Panc1 (cell line): Measurements from ENCODE around the gene NDUFS6. TPM values are rescaled to one million over a fixed set of nuclear protein-coding genes. Genes with fewer than 3 reads are reported as not detected.

Experiments used
- ATAC-seq: fragments of 200-7000 bp; cut with Tn5 transposase; 2 replicates; pipeline ENCODE4 v1.9.1; 2020; ENCODE audit warnings: mild to moderate bottlenecking, moderate library complexity
- BruUV-seq: library from RNA; stranded (reverse); fragments of 400-500 nt; replicated peaks from 2 replicates; lab custom pipeline; 2021; lab: Mats Ljungman, UMichigan
- CTCF ChIA-PET: fragments of 300-600 bp; sonication (Branson Sonifier 250); formaldehyde crosslinking; loops from one replicate; lab custom pipeline; 2022; ENCODE audit warnings: antibody characterized with exemption; lab: Charles Lee
- POLR2A ChIA-PET: fragments of 300-600 bp; sonication (Branson Sonifier 250); formaldehyde crosslinking; loops from one replicate; lab custom pipeline; 2022; ENCODE audit warnings: antibody characterized with exemption; lab: Charles Lee
- DNase-seq: peaks from one replicate; pipeline ENCODE4 v3.0.0-alpha.2; 2010; ENCODE audit warnings: low read depth, low spot score
- H3K27ac ChIP-seq: 2 replicates; pipeline ENCODE4 v1.5.1; 2011; ENCODE audit warnings: mild to moderate bottlenecking, low read length, inconsistent platforms
- H3K27me3 ChIP-seq: fragments of 200-500 bp; sonication (Bioruptor generic); 2 replicates; pipeline ENCODE4 v1.6.0; 2014; ENCODE audit warnings: low read length, inconsistent platforms; ENCODE audit not compliant: control insufficient read depth, insufficient read depth
- H3K36me3 ChIP-seq: fragments of 200-500 bp; sonication (Bioruptor generic); 2 replicates; pipeline ENCODE4 v1.5.1; 2014; ENCODE audit warnings: inconsistent platforms, mild to moderate bottlenecking, low read length, moderate library complexity; ENCODE audit not compliant: control insufficient read depth, insufficient read depth
- H3K4me1 ChIP-seq: 2 replicates; pipeline ENCODE4 v1.5.1; 2011; ENCODE audit warnings: inconsistent platforms, mild to moderate bottlenecking, low read length, moderate library complexity; ENCODE audit not compliant: control insufficient read depth, insufficient read depth
- H3K4me3 ChIP-seq, 2 experiments: 2 replicates each; pipeline ENCODE4 v1.5.1; 2011 to 2012; ENCODE audit warnings: low read depth in 2 of 2, low read length in 2 of 2, mild to moderate bottlenecking in 2 of 2, inconsistent platforms in 1 of 2, moderate library complexity in 1 of 2
- H3K9me3 ChIP-seq: fragments of 200-500 bp; sonication (Bioruptor generic); 2 replicates; pipeline ENCODE4 v1.5.1; 2014; ENCODE audit warnings: low read depth, mild to moderate bottlenecking, inconsistent platforms, low read length, moderate library complexity; ENCODE audit not compliant: control insufficient read depth, insufficient read depth
- POLR2AphosphoS5 ChIP-seq: IDR thresholded peaks from 2 replicates; pipeline ENCODE4 v1.6.1; 2012; ENCODE audit warnings: mild to moderate bottlenecking, low read depth, low read length, moderate library complexity
- REST ChIP-seq, 2 experiments: IDR thresholded peaks; 2 replicates each; pipeline ENCODE4 v1.6.1; 2011 to 2012; ENCODE audit warnings: low read depth in 2 of 2, control low read depth in 1 of 2, low read length in 1 of 2, mild to moderate bottlenecking in 1 of 2, moderate library complexity in 1 of 2; ENCODE audit not compliant: insufficient read depth in 1 of 2
- SIN3A ChIP-seq: IDR thresholded peaks from 2 replicates; pipeline ENCODE4 v1.6.1; 2012; ENCODE audit warnings: low read depth, mild to moderate bottlenecking, low read length, moderate library complexity, borderline replicate concordance; ENCODE audit not compliant: insufficient read depth
- TCF7L2 ChIP-seq: IDR thresholded peaks from 2 replicates; pipeline ENCODE4 v1.6.1; 2011; ENCODE audit warnings: mild to moderate bottlenecking, low read depth, low read length, inconsistent platforms
- in situ Hi-C: cut with HindIII; loops from 2 replicates; pipeline ENCODE4 v1.10.0; 2016; ENCODE audit warnings: low sequenced_read_pairs, low pct_unique_long_range_greater_than_20kb
- intact Hi-C: fragments of 100-400 bp; cut with micrococcal nuclease; formaldehyde crosslinking; loops from one replicate; pipeline ENCODE4 v1.10.0; 2022; ENCODE audit not compliant: unreplicated experiment
- total RNA-seq: library from RNA; stranded (reverse); gene quantifications from one replicate; pipeline ENCODE4 v1.2.1, GENCODE V29; 2021; ENCODE audit not compliant: unreplicated experiment
- TF ChIP-seq, protein P1 (sequence below): fragments of 450-650 bp; IDR thresholded peaks from 2 replicates; pipeline ENCODE4 v1.5.1; 2017; ENCODE audit warnings: mild to moderate bottlenecking

The NDUFS6 gene
- total RNA-seq, 1 experiment from 2014 or later, result 70.6 TPM

GRCh38 chr5:1834022-1834551 lies 32.9 kb downstream of the NDUFS6 start:
- DNase-seq (no peak), ATAC-seq (no peak)
- intact Hi-C loops, result no loop called here
- H3K4me1 ChIP-seq, result no peaks in the 10 kb centered on the region
- ChIA-PET POLR2A (no interaction called here), CTCF (no interaction called here)
- H3K27me3 ChIP-seq, result no peaks in the 10 kb centered on the region
- H3K9me3 ChIP-seq, result no peaks in the 10 kb centered on the region
- H3K27ac ChIP-seq, result no peak overlapping the region
- no peaks in the 10 kb centered on the region for H3K36me3 ChIP-seq
- no TSS peak for BruUV-seq
- H3K4me3 ChIP-seq, result no peak overlapping the region
- TF ChIP-seq REST (IDR thresholded peaks at IDR 0.05; ENCODE audit: insufficient read depth in 1 of 2, low read depth in 2 of 2, low read length in 1 of 2) (no peak), SIN3A (no peak), POLR2AphosphoS5 (no peak), TCF7L2 (no peak)
- TF ChIP-seq, protein P1, sequence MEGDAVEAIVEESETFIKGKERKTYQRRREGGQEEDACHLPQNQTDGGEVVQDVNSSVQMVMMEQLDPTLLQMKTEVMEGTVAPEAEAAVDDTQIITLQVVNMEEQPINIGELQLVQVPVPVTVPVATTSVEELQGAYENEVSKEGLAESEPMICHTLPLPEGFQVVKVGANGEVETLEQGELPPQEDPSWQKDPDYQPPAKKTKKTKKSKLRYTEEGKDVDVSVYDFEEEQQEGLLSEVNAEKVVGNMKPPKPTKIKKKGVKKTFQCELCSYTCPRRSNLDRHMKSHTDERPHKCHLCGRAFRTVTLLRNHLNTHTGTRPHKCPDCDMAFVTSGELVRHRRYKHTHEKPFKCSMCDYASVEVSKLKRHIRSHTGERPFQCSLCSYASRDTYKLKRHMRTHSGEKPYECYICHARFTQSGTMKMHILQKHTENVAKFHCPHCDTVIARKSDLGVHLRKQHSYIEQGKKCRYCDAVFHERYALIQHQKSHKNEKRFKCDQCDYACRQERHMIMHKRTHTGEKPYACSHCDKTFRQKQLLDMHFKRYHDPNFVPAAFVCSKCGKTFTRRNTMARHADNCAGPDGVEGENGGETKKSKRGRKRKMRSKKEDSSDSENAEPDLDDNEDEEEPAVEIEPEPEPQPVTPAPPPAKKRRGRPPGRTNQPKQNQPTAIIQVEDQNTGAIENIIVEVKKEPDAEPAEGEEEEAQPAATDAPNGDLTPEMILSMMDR, result no peak
- in situ Hi-C loops, result no loop called here

GRCh38 chr5:1834721-1835429 lies 33.7 kb downstream of the NDUFS6 start:
- ChIA-PET POLR2A (no interaction called here), CTCF (no interaction called here)
- intact Hi-C loops (no loop called here), in situ Hi-C loops (no loop called here)
- no peaks in the 10 kb centered on the region for H3K4me1 ChIP-seq
- ATAC-seq (no peak), DNase-seq (no peak)
- H3K36me3 ChIP-seq, result no peaks in the 10 kb centered on the region
- no peaks in the 10 kb centered on the region for H3K27me3 ChIP-seq
- no peak for TF ChIP-seq REST (IDR thresholded peaks at IDR 0.05; ENCODE audit: insufficient read depth in 1 of 2, low read depth in 2 of 2, low read length in 1 of 2)
- TF ChIP-seq TCF7L2, result no peak
- TF ChIP-seq POLR2AphosphoS5, result no peak
- TF ChIP-seq, protein P1, result no peak
- no peak for TF ChIP-seq SIN3A
- no TSS peak for BruUV-seq
- no peak overlapping the region for H3K4me3 ChIP-seq
- H3K9me3 ChIP-seq, result no peaks in the 10 kb centered on the region
- no peak overlapping the region for H3K27ac ChIP-seq
